Measurements from ENCODE around the gene RPS3A. TPM values are rescaled to one million over a fixed set of nuclear protein-coding genes. Genes with fewer than 3 reads are reported as not detected.

Gene RPS3A
- total RNA-seq (2022; extraction: Qiagen RNA extraction): 1,578 to 1,777 TPM (median 1,611 TPM) in 5 replicates

GRCh38 chr4:151099229-151099975 is at the start of gene RPS3A:
Gene RPS3A (plus strand): TSS chr4:151099628. CDS start chr4:151099653, 25 bp downstream.

Other genes with a start within 250 kb of the RPS3A start
- 6.4 to 7.8 TPM (median 6.4 TPM) in 5 replicates for gene LRBA, start 84.3 kb upstream of the RPS3A start, total RNA-seq (2022; extraction: Qiagen RNA extraction)
- not detected in 5 replicates for gene PRSS48, start 177.5 kb downstream of the RPS3A start, total RNA-seq (2022; extraction: Qiagen RNA extraction)
- 21.0 to 29.8 TPM (median 24.9 TPM) in 5 replicates for gene SH3D19, start 226.0 kb downstream of the RPS3A start, total RNA-seq (2022; extraction: Qiagen RNA extraction)